G401.6 (cell line): ENCODE results near the gene PSMA5.
"Not testable (repeated sequence)": the region's sequence is repeated elsewhere in the genome, so short reads cannot be mapped to it uniquely, and the experiment has no call there.

Source experiments
- FAIRE-seq: peaks from 2 replicates; lab custom pipeline; 2012; peaks lifted over from hg19 to GRCh38; lab: Jason Lieb, UNC

Gene PSMA5

DNA sequence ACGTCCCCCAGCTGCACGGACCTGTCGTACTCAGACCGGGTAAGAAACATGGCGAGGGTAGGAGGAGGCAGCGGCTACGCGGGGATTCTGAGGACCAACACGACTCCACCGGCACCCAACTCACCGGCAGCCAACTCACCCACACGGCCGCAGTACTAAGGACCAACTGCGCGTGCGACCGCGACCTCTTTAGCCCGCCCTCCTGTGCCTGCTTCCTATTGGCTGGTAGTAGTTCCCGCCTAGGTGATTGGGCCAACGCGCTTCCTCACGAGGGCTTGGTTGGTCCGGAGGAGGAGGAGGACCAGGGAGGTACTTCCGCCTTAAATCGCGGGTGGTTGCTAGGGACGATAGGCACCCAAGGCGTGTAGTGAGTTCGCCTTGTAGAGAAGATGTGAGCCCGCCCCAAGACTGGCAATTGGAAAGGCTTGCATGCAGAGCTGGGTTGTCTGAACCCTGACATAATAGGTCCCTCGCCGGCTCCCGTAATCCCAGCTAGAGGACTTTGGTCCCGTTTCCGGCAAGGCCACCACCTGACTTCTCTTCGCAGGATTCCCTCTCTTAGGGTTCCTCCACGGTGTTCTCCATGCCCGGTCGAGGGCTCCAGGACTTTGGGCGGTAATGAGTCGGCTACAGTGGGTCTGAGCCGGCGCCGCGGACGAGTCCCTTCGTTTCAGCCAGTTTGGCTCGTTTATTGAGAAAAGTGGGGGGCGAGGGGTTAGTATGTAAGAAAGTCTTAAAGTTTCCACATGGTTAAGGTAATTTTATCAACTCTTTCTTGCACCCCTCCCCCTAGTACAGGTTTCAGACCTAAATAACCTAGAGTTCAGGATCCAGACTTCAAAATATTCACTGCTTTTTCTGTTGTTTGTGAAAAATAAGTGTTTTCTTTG lies at the start of gene PSMA5:
Gene PSMA5, minus strand, starts transcription at position 168 of the 890 bp plus-strand sequence. Its CDS starts 118 bp downstream, at position 50.
- FAIRE-seq, result peak; percentile 97

DNA sequence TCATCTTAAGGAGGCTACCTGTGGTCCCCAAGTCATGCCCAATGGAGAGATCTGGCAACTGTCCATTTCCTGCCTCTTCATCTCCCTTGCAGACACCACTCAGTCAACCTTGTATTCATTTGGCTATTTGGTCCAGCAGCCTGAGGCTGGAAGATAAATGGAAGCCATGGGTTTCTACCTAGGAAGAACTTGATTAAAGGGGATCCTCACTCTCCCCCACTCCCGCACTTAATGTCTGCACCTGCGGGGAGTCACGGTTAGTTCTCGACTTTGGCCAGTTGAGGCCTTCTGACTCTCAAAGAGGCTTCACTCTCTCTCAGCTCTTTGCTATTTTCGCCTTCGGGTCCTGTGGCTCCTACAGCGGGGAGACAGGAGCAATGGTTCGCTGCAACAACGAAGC lies 49.0 kb upstream of the PSMA5 start:
- no peak for FAIRE-seq

DNA sequence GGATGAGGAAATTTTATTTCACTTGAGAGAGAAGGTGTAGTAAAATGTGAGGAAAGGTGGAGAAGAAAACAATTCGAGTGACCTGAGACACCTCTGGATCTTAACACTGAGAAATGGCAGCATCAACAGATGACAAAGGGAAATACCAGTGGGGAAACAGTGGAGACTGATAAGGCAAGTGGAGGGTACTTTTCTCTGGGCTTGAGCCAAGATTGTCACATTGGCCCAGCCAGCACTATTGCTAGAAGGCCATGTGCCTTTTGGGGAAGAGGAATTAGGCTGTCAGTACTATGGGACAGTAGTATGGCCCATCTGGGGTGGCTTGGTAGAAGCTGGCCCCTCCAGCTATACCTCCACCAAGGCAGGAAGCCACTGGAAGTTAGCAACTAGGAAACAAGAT lies 48.4 kb upstream of the PSMA5 start:
- FAIRE-seq, result no peak

DNA sequence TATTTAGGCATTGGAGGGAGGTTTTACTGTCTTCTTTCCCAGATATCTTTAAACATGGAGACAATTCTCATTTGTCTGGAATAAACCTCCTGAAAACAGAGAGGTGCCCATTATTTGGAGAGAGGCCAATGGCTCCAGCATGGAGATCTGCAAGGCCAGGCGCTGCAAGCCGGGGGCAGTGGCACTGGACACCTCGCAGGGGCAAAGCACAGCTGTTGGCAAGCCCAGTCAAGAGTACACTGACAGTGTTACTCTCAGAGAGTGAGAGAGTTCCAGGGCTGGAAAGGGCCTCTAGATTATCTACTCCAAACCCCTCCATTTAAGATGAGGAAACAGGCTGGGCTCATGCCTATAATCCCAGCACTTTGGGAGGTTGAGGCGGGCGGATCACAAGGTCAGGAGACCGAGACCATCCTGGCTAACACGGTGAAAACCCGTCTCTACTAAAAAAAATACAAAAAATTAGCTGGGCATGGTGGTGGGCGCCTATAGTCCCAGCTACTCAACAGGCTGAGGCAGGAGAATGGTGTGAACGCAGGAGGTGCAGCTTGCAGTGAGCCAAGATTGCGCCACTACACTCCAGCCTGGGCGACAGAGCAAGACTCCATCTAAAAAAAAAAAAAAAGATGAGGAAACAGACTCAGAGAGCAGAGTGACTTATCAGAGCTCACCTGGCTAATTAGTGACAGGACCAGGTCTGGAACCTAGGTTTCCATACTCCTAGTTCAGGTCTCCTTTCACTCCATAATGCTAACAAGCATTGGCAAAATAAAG lies 47.2 kb upstream of the PSMA5 start:
- not testable (repeated sequence) for FAIRE-seq

DNA sequence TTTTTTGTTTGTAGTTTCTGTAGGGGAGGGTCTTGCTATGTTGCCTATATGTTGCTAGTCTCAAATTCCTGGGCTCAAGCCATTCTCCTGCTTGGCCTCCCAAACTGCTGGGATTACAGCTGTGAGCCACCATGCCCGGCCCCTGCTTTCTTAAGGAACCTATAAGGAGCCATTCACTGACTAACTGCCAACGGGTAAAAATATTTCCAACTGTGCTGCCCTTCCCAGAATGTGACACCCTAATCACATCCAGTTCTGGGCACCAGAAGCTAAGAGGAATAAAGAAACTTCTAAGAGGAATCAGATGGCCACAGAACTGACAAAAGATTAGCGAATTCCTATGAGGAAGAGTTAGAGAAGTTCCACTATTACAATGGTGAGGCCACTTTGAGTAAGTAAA lies 46.5 kb upstream of the PSMA5 start:
- FAIRE-seq, result no peak

DNA sequence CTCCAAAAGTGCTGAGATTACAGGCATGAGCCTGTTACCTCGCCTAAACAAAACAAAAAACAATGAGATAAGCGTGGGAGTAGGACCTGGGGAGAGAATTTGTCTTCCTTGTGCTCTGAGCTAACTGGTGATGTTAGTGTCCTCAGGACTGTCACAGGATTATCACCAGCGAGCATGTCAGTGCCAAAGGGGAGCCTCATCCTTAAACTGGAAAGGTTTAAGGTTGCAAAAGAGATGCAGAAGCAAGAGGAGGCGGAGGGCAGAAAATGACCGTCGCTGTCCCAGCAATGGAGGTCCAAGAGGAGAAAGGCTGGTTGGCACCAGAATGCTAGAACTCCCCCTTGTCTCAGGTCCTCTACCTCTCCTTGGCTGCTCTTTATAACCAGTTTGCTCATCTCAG lies 44.0 kb upstream of the PSMA5 start:
- no peak for FAIRE-seq

DNA sequence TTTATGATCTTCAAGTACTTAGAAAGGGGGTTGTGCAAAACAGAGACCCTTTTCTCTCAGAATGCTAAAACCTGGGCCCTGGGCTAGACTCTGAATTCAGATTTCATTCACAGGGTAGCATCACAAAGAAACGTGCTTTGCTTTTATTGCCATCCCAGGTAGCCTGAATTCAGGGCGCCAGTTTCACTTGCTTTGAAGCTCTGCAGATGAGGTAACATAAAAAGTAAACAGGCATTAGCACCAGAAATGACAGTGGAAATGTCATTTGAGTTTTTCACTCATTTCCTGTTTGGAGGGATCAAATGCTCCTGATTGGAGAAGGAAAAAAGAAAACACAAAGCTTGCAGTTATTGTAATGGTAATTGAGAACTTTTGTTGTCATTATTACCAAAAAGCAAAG lies 42.7 kb upstream of the PSMA5 start:
- FAIRE-seq, result no peak

DNA sequence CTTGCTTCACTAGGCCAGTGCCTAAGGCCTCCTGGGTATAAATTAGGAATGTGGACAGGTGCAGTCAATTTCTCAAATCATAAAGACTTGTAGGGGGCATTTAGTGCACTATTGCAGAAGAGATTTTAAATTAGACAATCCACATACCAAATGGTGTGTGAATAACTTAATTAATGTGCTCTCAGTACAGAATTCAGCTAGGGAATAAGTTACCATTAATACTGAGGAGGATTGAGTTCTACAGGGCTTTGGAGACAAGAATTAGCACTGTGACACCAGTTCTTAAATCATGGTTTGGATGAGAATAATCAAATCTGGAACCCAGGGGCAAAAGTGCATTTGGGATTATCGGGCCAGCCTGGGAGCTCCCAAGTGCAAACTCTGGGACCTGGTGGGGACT lies 41.8 kb upstream of the PSMA5 start:
- no peak for FAIRE-seq

DNA sequence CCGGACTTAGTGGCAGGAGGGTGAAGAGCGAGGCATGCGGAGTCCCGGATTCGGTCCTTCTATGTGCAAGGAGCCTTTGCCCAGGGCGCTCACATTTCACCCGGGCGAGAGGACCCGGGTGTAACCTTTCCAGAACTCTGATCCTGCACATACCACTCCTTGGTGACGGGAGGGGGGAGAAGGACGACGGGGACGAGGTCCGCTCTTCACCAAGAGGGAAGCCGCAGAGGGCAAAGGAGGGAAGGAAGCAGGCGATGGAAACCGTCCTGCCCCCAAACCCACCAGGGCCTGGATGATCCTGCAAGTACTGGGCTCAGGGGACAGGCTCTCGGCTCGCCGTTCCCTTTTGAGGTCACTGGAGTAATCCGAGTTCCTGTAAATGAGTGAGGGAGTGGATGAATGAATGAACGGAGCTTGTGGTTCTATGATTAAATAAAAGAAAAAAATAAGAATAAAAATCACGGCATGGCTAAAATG lies 41.1 kb upstream of the PSMA5 start:
- FAIRE-seq, result no peak

DNA sequence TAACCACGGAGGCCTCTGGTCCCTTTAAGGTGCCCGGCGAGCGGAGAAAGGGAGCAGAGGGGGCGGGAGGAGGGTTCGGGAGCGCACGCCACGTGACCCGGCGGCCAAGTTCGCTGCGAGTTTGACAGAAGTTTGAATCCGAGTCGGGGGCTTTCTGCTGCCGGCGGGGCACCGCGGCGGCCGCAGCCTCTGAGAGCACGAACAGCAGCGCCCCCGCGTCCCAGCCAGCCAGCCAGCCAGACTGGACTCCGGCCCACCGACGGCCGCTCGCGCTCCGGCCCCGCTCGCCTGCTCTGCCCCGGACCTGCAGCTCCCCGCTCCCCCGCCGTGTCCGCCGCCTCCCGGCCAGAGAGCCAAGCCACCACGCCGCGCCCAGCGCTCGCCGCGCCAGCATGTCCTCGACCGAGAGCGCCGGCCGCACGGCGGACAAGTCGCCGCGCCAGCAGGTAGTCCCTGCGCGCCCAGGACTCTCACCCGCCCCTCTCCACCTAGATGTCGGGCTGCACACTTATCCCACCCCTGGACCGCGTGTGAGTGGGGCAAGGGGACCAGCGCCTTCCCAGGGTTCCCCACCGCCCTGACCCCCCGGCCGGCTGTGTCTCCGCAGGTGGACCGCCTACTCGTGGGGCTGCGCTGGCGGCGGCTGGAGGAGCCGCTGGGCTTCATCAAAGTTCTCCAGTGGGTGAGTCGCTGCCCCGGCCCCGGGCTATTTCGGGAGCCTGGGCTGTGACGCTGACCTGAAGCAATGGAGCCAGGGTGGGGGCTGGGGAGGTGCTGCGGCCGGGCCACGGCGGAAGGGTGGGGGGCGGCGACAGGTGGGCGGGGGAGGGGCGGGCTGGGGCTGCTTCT lies 40.4 kb upstream of the PSMA5 start, which contains the start of gene SYPL2:
Gene SYPL2, plus strand, starts transcription at position 95 of the 849 bp plus-strand sequence. Its CDS starts 298 bp downstream, at position 393.
- no peak for FAIRE-seq

DNA sequence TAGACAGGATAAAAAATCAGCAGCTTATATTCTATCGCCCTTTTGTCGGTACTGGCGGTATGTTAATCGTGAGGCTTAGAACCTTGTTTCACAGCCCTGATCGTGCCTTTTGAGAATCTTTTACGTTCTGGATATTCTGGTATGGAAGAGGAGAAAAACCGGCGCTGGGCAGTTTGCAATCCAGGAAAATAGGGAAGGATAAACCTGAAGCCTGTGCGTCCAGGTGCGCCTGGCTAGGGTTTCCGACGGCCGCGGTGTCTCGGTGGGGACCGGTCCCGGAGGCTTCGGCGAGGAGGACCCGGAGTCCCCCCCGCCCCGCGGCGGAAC lies 39.8 kb upstream of the PSMA5 start:
- FAIRE-seq, result no peak

DNA sequence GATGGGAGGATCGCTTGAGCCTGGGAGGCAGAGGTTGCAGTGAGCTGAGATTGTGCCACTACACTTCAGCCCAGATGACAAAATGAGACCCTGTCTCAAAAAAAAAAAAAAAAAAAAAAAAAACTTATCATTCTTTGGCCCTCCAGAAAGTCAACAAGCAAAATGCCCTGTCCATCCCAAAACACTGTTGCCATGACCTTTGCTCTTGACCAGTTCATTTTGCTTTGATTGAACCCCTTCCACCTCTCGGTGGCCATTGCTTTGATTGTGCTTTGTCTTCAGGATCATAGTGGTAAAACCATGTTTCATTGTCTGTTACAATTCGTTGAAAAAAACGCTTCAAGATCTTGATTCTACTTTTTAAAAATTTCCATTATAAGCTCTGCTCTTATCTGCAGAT lies 31.6 kb upstream of the PSMA5 start:
- no peak for FAIRE-seq

DNA sequence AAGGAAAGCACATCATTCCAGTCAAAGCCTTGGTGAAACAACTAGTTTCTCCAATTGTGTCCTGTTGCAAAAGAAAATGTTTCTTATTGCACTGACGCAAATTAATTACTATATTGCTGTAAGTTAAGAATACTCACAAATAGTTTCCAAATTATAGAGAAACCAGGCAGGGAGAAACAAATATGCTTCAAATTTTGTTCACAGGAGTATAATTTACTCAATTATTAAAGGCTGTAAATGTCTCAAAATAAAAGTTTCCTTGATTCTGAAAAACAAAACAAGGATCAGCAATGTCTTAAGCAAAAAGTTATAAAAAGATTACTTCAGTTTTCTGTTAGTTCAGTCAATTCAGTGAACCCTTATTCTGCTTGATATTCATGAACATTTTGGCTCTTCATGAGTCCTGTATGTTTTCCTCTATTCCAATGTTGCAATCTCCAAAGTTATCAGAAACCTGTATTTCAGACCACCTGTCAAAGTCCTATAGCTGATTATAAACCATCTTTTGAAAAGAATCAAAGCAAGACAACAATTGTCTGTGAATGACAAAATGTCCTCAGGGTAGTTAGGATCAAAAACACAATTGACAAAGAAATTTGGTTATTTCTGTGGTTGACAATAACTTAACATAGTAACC lies 28.4 kb upstream of the PSMA5 start:
- no peak for FAIRE-seq

DNA sequence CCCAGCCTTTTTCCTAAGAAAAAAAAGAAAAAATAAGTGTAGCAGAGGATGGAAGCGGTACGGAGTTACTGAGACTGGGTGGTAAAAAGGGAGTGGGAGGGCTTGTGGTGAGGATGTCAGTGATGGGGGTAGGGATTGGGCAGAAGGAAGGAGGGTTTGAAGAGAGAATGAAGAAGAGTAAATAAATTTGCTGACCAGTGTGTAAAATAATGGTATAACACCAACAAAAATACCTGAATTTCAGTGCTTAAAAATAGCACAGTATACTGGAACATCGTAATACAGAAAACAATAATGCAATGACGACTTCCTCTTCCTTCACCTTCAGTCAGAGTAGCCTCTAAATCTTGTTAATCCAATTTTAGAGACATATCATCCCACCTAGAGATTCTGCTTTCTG lies 21.3 kb upstream of the PSMA5 start:
- FAIRE-seq, result no peak

DNA sequence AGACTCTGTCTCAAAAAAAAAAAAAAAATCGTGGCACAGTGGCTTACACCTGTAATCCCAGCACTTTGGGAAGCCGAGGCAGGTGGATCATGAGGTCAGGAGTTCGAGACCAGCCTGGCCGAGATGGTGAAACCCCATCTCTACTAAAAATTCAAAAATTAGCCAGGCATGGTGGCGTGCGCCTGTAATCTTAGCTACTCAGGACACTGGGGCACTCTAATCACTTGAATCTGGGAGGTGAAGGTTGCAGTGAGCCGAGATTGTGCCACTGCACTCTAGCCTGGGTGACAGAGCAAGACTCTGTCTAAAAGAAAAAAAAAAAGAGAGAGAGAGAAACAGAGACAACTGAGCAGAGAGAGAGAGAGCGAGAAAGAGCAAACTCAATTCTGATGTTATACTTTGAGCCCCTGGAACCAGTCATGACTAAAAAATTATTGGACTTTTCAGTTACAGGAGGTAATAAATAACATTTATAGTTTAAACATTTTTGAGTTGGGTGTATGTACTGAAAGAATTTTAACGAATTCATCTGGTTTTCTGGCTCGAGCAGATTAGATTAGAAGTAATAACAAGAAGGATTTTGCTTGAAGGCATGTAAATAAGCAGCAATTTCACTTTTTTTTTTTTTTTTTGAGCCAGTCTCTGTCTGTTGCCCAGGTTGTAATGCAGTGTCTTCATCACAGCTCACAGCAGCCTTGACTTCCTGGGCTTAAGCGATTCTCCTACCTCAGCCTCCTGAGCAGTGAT lies 19.9 kb upstream of the PSMA5 start:
- not testable (repeated sequence) for FAIRE-seq

DNA sequence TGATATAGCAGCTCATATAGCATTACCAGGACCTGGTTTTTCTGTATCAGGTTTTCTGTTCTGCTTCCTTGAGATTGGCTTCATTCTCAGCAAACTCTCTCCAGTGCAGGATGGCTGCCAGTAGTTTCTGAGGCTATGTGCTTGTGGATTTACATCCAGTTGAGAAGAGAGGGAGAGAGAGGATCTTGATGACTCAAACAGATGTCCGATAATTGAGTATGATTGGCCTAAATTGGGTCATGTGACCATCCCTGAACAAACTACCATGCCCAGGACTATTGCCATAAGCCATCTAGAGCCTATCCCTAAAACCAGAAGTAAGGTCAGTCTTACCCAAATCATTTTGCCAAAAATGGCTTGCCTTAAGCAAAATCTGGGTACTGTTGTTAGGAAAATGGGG lies 18.1 kb upstream of the PSMA5 start:
- FAIRE-seq, result no peak

DNA sequence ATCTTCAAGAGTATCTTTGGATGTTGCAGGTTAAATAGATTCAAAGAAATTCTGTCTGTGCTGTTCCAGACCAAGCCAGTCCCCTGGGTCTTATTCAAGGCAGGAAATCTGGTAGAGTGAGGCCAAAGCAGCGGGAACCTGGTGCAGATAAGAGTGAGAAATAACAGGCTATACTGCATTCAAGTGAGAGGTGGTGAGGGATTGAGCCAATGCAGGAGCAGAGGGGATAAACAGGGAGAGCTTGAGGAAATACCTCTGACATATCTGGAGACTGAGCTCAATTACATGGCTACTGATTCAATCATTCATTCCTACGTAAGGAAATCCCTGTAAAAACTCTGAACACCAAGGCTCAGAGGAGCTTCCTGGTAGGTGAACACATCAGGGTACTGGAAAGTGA lies 17.2 kb upstream of the PSMA5 start:
- no peak for FAIRE-seq

DNA sequence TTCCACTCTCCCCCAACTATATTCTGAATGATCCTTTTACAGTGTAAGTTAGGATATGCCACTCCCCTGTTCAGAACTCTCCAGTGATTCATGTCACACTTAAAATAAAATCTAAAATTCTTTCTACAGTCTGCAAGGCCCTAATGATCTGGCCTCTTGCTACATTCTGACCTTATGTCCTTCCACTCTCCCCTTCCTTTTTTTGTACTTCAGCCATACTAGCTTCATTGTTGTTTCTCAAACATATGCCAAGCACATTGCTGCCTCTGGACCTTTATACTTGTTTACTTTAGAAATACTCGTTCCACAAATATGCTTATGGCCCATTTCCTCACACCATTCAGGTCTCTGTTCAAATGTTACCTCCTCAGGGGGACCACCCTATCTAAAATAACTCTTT lies 14.8 kb upstream of the PSMA5 start:
- no peak for FAIRE-seq

DNA sequence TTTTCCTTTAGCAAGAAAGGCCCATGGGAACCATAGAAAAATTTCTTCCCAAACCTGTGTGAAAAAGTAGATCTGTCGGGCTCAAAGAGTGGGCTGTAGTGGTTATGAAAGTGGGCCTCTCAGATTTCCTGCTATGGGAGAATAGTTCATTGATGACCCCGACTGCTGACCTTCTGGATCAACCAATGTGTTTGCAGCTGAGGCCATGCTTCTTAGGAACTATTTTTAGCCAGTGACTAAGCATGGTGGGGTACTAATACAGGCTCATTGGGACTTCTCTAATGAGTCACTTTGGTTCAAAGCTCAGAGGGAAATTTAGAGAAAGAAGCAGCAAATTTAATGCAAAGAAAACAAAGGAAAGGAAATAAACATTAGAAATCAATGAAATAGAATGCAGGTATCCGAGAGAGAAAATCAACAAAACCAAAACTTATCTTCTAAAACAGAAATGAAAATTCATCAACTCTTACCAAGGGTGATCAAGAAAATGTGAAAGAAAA lies 12.6 kb upstream of the PSMA5 start:
- FAIRE-seq, result no peak

DNA sequence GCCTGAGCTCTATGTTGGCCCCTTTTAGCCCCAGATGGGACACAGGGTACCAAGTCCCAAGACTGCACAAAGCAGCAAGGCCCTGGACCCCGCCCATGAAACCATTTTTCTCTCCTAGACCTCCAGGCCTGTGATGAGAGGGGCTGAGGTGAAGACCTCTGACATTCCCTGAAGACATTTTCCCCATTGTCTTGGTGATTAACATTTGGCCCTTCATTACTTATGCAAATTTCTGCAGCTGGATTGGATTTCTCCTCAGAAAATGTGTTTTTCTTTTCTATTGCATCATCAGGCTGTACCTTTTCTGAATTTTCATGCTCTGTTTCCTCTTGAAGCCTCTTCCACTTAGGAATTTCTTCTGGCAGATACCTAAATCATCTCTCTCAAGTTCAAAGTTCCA lies 8.2 kb upstream of the PSMA5 start:
- FAIRE-seq, result no peak

DNA sequence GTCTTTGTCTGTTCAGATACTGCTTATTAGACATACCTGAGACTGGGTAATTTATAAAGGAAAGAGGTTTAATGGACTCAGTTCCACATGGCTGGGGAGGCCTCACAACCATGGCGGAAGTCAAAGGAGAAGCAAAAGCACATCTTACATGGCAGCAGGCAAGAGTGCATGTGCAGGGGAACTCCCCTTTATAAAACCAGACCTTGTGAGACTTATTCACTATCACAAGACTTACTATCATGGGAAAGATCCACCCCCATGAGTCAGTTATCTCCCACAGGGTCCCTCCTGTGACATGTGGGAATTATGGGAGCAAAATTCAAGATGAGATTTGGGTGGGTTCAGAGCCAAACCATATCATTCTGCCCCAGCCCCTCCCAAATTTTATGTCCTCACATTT lies 7.1 kb upstream of the PSMA5 start:
- FAIRE-seq, result no peak
